ENCODE results near the gene TEX10.
"Not testable (repeated sequence)": the region's sequence is repeated elsewhere in the genome, so short reads cannot be mapped to it uniquely, and the experiment has no call there.

Gene TEX10

DNA sequence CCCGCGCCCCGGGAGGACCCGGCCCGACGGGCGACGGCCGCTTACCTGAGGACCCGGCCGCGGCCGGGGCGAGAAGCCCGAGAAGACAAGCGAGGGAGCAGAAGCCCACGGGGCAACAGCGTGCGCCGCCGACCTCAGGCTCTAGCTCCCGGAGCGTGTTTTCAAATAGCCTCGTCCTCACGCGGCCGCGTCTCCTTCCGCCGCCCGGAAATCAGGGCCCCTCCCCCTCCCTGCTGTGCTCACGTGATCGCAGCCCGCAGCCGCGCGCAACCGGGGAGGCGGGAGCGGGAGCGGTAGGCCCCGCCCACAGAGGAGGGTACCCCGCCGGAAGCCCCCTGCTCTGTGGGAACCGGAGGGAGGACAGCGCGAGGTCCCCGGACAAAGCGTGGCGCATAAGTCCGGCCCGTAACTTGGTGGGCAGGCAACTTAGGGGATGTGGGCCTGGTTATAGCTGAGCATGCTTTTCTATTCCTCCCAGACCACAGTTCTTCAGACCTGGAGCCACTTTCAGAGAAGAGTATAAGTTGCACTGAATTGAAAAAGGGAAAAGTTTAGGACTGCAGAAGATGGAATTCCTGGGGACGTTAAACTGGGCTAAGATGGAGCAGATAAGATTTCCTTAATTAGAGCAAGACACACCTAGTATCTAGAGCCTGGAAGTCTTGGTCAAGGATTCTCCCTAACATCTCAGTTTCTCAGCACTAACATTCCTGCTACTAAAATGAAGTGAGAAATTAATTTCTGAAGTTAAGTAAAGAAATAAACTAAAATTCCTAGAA lies at the start of gene TEX10:
TEX10 (minus strand) TSS at position 216 of the 779 bp plus-strand sequence. CDS start 3,579 bp downstream, outside the sequence.
- peak; percentile 93 for DNase-seq (ENCODE audit: low spot score)

- no peak for DNase-seq (ENCODE audit: low spot score)
These were observed 48.3 kb upstream of the TEX10 start for GRCh38 chr9:100401042-100401441.

- DNase-seq (ENCODE audit: low spot score): no peak
These were observed 45.0 kb upstream of the TEX10 start for GRCh38 chr9:100397529-100398266.

GRCh38 chr9:100396769-100397168 lies 44.0 kb upstream of the TEX10 start:
- DNase-seq (ENCODE audit: low spot score): no peak

DNA sequence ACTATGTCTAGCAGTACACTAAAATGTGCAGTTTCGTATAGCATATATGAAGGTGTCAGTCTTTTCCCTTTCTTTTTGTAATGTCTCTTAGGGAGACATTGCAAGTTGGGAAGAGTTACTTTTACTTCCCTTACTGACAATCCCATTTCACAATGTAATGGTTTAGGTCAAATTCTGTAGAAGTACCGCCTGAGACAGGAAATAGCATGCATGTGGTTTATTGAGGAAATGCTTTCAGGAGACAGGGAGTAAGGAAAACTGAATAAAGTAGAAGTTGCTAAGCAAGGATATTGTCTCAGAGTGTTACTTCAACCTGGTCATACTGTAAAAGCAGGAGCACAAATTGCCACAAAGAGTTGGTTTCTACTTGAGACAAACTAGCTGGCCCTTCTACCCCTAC lies 42.1 kb upstream of the TEX10 start:
- DNase-seq (ENCODE audit: low spot score): no peak

GRCh38 chr9:100394032-100394695 lies 41.4 kb upstream of the TEX10 start:
- DNase-seq (ENCODE audit: low spot score): no peak

DNA sequence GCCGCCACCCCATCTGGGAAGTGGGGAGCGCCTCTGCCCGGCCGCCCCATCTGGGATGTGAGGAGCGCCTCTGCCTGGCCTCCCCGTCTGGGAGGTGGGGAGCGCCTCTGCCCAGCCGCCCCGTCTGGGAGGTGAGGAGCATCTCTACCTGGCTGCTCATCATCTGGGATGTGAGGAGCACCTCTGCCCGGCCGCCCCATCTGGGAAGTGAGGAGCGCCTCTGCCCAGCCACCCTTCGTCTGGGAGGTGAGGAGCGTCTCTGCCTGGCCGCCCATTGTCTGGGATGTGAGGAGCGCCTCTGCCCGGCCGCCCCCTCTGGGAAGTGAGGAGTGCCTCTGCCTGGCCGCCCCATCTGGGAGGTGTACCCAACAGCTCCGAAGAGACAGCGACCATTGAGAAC lies 40.2 kb upstream of the TEX10 start:
- DNase-seq (ENCODE audit: low spot score): not testable (repeated sequence)

GRCh38 chr9:100379862-100380261 lies 27.1 kb upstream of the TEX10 start:
- peak; percentile 55 for DNase-seq (ENCODE audit: low spot score)

GRCh38 chr9:100377015-100377414 lies 24.3 kb upstream of the TEX10 start:
- DNase-seq (ENCODE audit: low spot score): no peak

GRCh38 chr9:100375658-100376057 lies 22.9 kb upstream of the TEX10 start:
- DNase-seq (ENCODE audit: low spot score): no peak

DNA sequence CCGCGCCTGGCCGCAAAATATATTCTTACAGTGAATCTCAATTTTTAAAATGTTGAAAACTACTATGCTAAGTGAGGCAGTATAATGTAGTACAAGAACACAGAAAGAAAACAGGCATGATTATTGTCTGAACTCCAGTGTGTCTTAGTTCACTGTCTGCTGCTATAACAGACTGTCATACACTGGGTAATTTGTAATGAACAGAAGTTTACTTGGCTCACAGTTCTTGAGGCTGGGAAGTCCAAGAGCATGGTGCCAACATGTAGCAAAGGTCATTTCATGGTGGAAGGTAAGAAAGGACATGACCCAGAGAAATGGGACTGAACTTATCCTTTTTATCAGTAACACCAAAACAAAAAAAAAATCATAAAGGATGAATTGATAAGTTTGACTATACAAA lies 19.9 kb upstream of the TEX10 start:
- no peak for DNase-seq (ENCODE audit: low spot score)

- DNase-seq (ENCODE audit: low spot score): no peak
These were observed 17.5 kb upstream of the TEX10 start for GRCh38 chr9:100370064-100370723.

DNA sequence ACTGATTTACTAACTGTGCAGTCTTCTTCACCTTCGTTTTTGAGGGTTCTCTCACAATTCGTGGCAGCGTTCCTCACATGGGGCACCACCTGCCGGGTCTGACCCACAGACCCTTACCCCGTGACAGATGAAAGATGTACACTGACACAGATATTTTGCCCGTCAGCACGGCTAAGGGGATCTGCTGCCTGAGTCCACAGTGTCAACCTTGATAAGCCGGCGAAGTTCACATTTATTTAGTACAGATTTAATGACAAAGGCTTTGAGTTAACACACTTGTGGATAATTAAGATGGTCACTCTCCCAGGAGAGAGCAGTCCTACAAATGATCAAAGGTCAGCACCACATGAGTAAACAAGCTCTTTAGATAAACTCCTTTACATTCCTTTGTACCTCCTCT lies 15.9 kb upstream of the TEX10 start:
- no peak for DNase-seq (ENCODE audit: low spot score)

- DNase-seq (ENCODE audit: low spot score): no peak
These were observed 13.4 kb upstream of the TEX10 start for GRCh38 chr9:100366121-100366520.

- no peak for DNase-seq (ENCODE audit: low spot score)
These were observed 11.3 kb upstream of the TEX10 start for GRCh38 chr9:100364013-100364412.

GRCh38 chr9:100359057-100359456 lies 6.3 kb upstream of the TEX10 start:
- DNase-seq (ENCODE audit: low spot score): no peak

GRCh38 chr9:100357501-100357900 lies 4.8 kb upstream of the TEX10 start:
- no peak for DNase-seq (ENCODE audit: low spot score)

DNA sequence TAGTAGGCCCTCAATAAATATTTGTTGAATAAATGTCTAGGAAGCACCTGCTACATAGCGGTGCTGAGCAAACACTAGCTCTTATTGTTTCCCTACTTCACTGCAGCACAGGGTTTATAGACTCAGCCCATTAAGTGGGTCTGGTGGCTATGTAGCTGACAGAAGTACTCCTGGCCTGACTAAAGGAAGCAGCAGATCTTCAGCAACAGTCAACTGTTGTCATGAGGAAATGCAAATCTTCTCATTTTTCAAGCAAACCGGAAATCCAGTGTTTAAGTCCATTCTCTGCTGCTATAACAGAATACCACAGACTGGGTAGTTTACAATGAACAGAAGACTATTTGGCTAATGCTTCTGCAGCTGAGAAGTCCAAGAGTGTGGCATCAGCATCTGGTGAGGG lies 2.8 kb upstream of the TEX10 start:
- DNase-seq (ENCODE audit: low spot score): no peak

GRCh38 chr9:100354121-100354800 lies 1.5 kb upstream of the TEX10 start:
- peak; percentile 62 for DNase-seq (ENCODE audit: low spot score)

DNA sequence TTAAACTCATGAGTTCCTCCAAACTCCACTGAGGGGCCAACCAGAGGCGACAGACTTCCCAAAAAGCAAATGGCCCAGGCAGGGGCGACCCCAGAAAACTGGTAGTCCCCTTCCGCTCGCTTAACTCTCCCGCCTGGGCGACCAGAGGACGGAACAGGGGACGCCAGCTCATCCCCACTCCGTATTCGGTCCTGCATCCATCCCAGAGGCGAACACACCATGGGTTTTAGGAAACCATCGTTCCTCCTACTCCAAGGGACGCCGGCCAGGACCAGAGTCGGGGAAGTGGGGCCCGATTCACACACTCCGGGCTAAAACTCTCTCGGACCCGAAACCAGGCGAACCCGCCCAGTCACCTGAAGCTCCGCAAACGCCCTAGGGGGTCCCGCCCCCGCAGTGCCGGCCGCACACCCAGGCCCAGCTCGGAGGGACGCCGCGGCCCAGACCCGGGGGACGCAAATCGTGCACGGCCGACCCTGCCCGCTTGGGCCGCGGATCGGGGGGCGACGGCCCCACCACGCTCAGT lies 478 bp downstream of the TEX10 start:
- peak; percentile 69 for DNase-seq (ENCODE audit: low spot score)

GRCh38 chr9:100351508-100351907 lies 1.2 kb downstream of the TEX10 start:
- peak; percentile 43 for DNase-seq (ENCODE audit: low spot score)

GRCh38 chr9:100350188-100350587 lies 2.6 kb downstream of the TEX10 start:
- DNase-seq (ENCODE audit: low spot score): peak; percentile 50

Measured in RKO (cell line).